ENCODE measurements around the gene SPOCK2. TPM values are rescaled to one million over a fixed set of nuclear protein-coding genes. Genes with fewer than 3 reads are reported as not detected.

The SPOCK2 gene
- total RNA-seq, 2 experiments from 2014 or later = 158 to 165 TPM

- Mint-ChIP-seq H3K27me3 (no peaks in the 10 kb centered on the region), H3K36me3 (ENCODE audit: low read depth) (peaks cover 18% of the 10 kb centered on the region), H3K4me3 (no peak overlapping the region), H3K27ac (peak overlapping the region; percentile 20), H3K4me1 (peaks cover 39% of the 10 kb centered on the region), H3K9me3 (ENCODE audit: low read depth) (no peaks in the 10 kb centered on the region)
- POLR2A ChIA-PET = interaction anchor here (0.8 kb wide), 1 partner anchor 766 kb away, joined by 3 read pairs; no protein-coding TSS in a partner anchor
- DNase-seq (no peak), ATAC-seq (no peak)
- CTCF ChIA-PET = interaction anchor here (0.6 to 4.1 kb wide), 8 partner anchors 11 to 823 kb away, joined by 3 to 34 read pairs (median 4); no protein-coding TSS in a partner anchor
- intact Hi-C loops (cut with DNase I, micrococcal nuclease) = no loop called here
These were observed 36.6 kb upstream of the SPOCK2 start for GRCh38 chr10:72124989-72125388.

- CTCF ChIA-PET = interaction anchor here (1.0 to 2.2 kb wide), 3 partner anchors 11 to 217 kb away, joined by 3 to 8 read pairs (median 7); no protein-coding TSS in a partner anchor
- ATAC-seq = no peak
- Mint-ChIP-seq H3K27ac (no peak overlapping the region), H3K4me3 (no peak overlapping the region), H3K27me3 (no peaks in the 10 kb centered on the region), H3K36me3 (ENCODE audit: low read depth) (peaks cover 20% of the 10 kb centered on the region), H3K4me1 (peaks cover 39% of the 10 kb centered on the region), H3K9me3 (ENCODE audit: low read depth) (no peaks in the 10 kb centered on the region)
- intact Hi-C loops (cut with DNase I, micrococcal nuclease) = no loop called here
- no peak for DNase-seq
- POLR2A ChIA-PET = interaction anchor here (0.7 to 0.8 kb wide), 2 partner anchors 14 to 767 kb away, joined by 3 read pairs; no protein-coding TSS in a partner anchor
These were observed 36.0 kb upstream of the SPOCK2 start for GRCh38 chr10:72124381-72124780.

GRCh38 chr10:72123616-72124015 lies 35.3 kb upstream of the SPOCK2 start:
- Mint-ChIP-seq H3K9me3 (ENCODE audit: low read depth) (no peaks in the 10 kb centered on the region), H3K27ac (peak overlapping the region; percentile 58), H3K36me3 (ENCODE audit: low read depth) (peaks cover 20% of the 10 kb centered on the region), H3K4me1 (peaks cover 39% of the 10 kb centered on the region), H3K4me3 (no peak overlapping the region), H3K27me3 (no peaks in the 10 kb centered on the region)
- intact Hi-C loops (cut with DNase I, micrococcal nuclease) = no loop called here
- ATAC-seq = no peak
- ChIA-PET CTCF (interaction anchor here (1.0 to 2.2 kb wide), 4 partner anchors 9 to 218 kb away, joined by 3 to 8 read pairs (median 5); no protein-coding TSS in a partner anchor), POLR2A (no interaction called here)
- no peak for DNase-seq

GRCh38 chr10:72122221-72122620 lies 33.9 kb upstream of the SPOCK2 start:
- no peak overlapping the region for H3K4me3 Mint-ChIP-seq
- H3K27ac Mint-ChIP-seq = peak overlapping the region; percentile 17
- peak; percentile 46 for DNase-seq
- intact Hi-C loops (cut with DNase I, micrococcal nuclease) = no loop called here
- H3K9me3 Mint-ChIP-seq (ENCODE audit: low read depth) = peaks cover 2% of the 10 kb centered on the region
- ATAC-seq = peak; percentile 34
- POLR2A ChIA-PET = no interaction called here
- CTCF ChIA-PET = interaction anchor here (0.6 to 1.2 kb wide), 5 partner anchors 8 to 216 kb away, joined by 3 to 4 read pairs (median 4); no protein-coding TSS in a partner anchor
- no peaks in the 10 kb centered on the region for H3K27me3 Mint-ChIP-seq
- H3K4me1 Mint-ChIP-seq = peaks cover 42% of the 10 kb centered on the region
- peaks cover 25% of the 10 kb centered on the region for H3K36me3 Mint-ChIP-seq (ENCODE audit: low read depth)

- Mint-ChIP-seq H3K4me3 (no peak overlapping the region), H3K36me3 (ENCODE audit: low read depth) (peaks cover 25% of the 10 kb centered on the region), H3K4me1 (peaks cover 37% of the 10 kb centered on the region), H3K27me3 (no peaks in the 10 kb centered on the region), H3K27ac (peak overlapping the region; percentile 47), H3K9me3 (ENCODE audit: low read depth) (peaks cover 6% of the 10 kb centered on the region)
- intact Hi-C loops (cut with DNase I, micrococcal nuclease) = no loop called here
- CTCF ChIA-PET = no interaction called here
- POLR2A ChIA-PET = no interaction called here
- ATAC-seq (no peak), DNase-seq (no peak)
These were observed 33.0 kb upstream of the SPOCK2 start for GRCh38 chr10:72121389-72121788.

GRCh38 chr10:72116372-72116771 lies 28.0 kb upstream of the SPOCK2 start:
- Mint-ChIP-seq H3K36me3 (ENCODE audit: low read depth) (peaks cover 42% of the 10 kb centered on the region), H3K27me3 (no peaks in the 10 kb centered on the region)
- POLR2A ChIA-PET = no interaction called here

GRCh38 chr10:72114706-72115450 lies 26.5 kb upstream of the SPOCK2 start:
- H3K27me3 Mint-ChIP-seq = no peaks in the 10 kb centered on the region
- H3K27ac Mint-ChIP-seq = no peak overlapping the region
- peaks cover 35% of the 10 kb centered on the region for H3K4me1 Mint-ChIP-seq
- intact Hi-C loops (cut with DNase I, micrococcal nuclease) = no loop called here
- DNase-seq (no peak), ATAC-seq (no peak)
- peaks cover 42% of the 10 kb centered on the region for H3K36me3 Mint-ChIP-seq (ENCODE audit: low read depth)
- no peak overlapping the region for H3K4me3 Mint-ChIP-seq
- POLR2A ChIA-PET = no interaction called here
- H3K9me3 Mint-ChIP-seq (ENCODE audit: low read depth) = peaks cover 7% of the 10 kb centered on the region
- CTCF ChIA-PET = interaction anchor here (0.7 to 1.6 kb wide), 9 partner anchors 8 to 371 kb away, joined by 3 to 8 read pairs (median 3); no protein-coding TSS in a partner anchor

More at GRCh38 chr10:72116372-72116771, 28.0 kb upstream of the SPOCK2 start:
- ATAC-seq (no peak), DNase-seq (no peak)
- intact Hi-C loops (cut with DNase I, micrococcal nuclease) = no loop called here
- CTCF ChIA-PET = interaction anchor here (0.7 to 1.1 kb wide), 4 partner anchors 10 to 70 kb away, joined by 3 to 4 read pairs (median 4); no protein-coding TSS in a partner anchor
- Mint-ChIP-seq H3K4me1 (peaks cover 23% of the 10 kb centered on the region), H3K9me3 (ENCODE audit: low read depth) (peaks cover 7% of the 10 kb centered on the region), H3K4me3 (no peak overlapping the region), H3K27ac (no peak overlapping the region)

GRCh38 chr10:72110673-72111401 lies 22.5 kb upstream of the SPOCK2 start:
- Mint-ChIP-seq H3K27ac (no peak overlapping the region), H3K4me3 (no peak overlapping the region), H3K4me1 (peaks cover 70% of the 10 kb centered on the region), H3K9me3 (ENCODE audit: low read depth) (no peaks in the 10 kb centered on the region), H3K36me3 (ENCODE audit: low read depth) (peaks cover 24% of the 10 kb centered on the region), H3K27me3 (no peaks in the 10 kb centered on the region)
- DNase-seq = no peak
- ChIA-PET POLR2A (no interaction called here), CTCF (no interaction called here)
- ATAC-seq = no peak
- intact Hi-C loops (cut with DNase I, micrococcal nuclease) = no loop called here

- peaks cover 15% of the 10 kb centered on the region for H3K36me3 Mint-ChIP-seq (ENCODE audit: low read depth)
- ChIA-PET POLR2A (no interaction called here), CTCF (interaction anchor here (1.4 to 1.8 kb wide), 2 partner anchors 15 to 16 kb away, joined by 3 to 7 read pairs; no protein-coding TSS in a partner anchor)
- H3K9me3 Mint-ChIP-seq (ENCODE audit: low read depth) = no peaks in the 10 kb centered on the region
- peak overlapping the region; percentile 85 for H3K27ac Mint-ChIP-seq
- peaks cover 73% of the 10 kb centered on the region for H3K4me1 Mint-ChIP-seq
- intact Hi-C loops (cut with DNase I, micrococcal nuclease) = no loop called here
- DNase-seq (no peak), ATAC-seq (peak; percentile 50)
- peak overlapping the region; percentile 50 for H3K4me3 Mint-ChIP-seq
- H3K27me3 Mint-ChIP-seq = no peaks in the 10 kb centered on the region
These were observed 21.3 kb upstream of the SPOCK2 start for GRCh38 chr10:72109636-72110157.

- DNase-seq (no peak), ATAC-seq (peak; percentile 28)
- Mint-ChIP-seq H3K27ac (peak overlapping the region; percentile 85), H3K36me3 (ENCODE audit: low read depth) (peaks cover 15% of the 10 kb centered on the region), H3K4me3 (peak overlapping the region; percentile 68), H3K9me3 (ENCODE audit: low read depth) (no peaks in the 10 kb centered on the region), H3K4me1 (peaks cover 79% of the 10 kb centered on the region), H3K27me3 (no peaks in the 10 kb centered on the region)
- ChIA-PET CTCF (interaction anchor here (0.6 to 1.8 kb wide), 16 partner anchors 10 to 228 kb away, joined by 3 to 7 read pairs (median 3); no protein-coding TSS in a partner anchor), POLR2A (interaction anchor here (0.6 to 1.1 kb wide), 3 partner anchors 17 to 452 kb away, joined by 3 to 4 read pairs (median 3); partner anchors contain the start of gene DDIT4)
- intact Hi-C loops (cut with DNase I, micrococcal nuclease) = loop anchor here in 1 of 2 experiments (1.0 kb wide), 1 partner anchor 15 kb away; no protein-coding TSS in a partner anchor
These were observed 20.7 kb upstream of the SPOCK2 start for GRCh38 chr10:72108830-72109635.
